HCT116 (cell line): ENCODE measurements around the gene NT5E. TPM values are rescaled to one million over a fixed set of nuclear protein-coding genes. Genes with fewer than 3 reads are reported as not detected.

ENCODE experiments used
- ATAC-seq: fragments of 200-7000 bp; cut with Tn5 transposase; 2 replicates; pipeline ENCODE4 v1.9.1; 2020; ENCODE audit warnings: mild to moderate bottlenecking, moderate library complexity
- BruUV-seq: library from RNA; stranded (reverse); fragments of 400-500 nt; replicated peaks from 2 replicates; lab custom pipeline; 2021; lab: Mats Ljungman, UMichigan
- CTCF ChIA-PET: fragments of 300-600 bp; sonication (Branson Sonifier 250); formaldehyde crosslinking; loops from one replicate; lab custom pipeline; 2021; ENCODE audit warnings: antibody characterized with exemption; lab: Charles Lee
- POLR2A ChIA-PET: fragments of 300-600, 350-600 bp; sonication (Branson Sonifier 250); formaldehyde crosslinking; loops from one replicate; lab custom pipeline; 2021; ENCODE audit warnings: antibody characterized with exemption; lab: Charles Lee
- RAD21 ChIA-PET, 2 experiments: fragments of 300-600 bp; sonication (Branson Sonifier 250); formaldehyde crosslinking; loops; one replicate each; lab custom pipeline; 2023; ENCODE audit warnings: low total read pairs in 2 of 2; ENCODE audit not compliant: uncharacterized antibody in 2 of 2, unreplicated experiment in 2 of 2, low non-redundant PET in 1 of 2; lab: Charles Lee
- DNase-seq: peaks from one replicate; pipeline ENCODE4 v3.0.0-alpha.2; 2010; ENCODE audit warnings: low read depth, low spot score
- H2AFZ ChIP-seq: fragments of 200-600 bp; shearing (Covaris generic), sonication (generic); 2 replicates; pipeline ENCODE4 v1.6.1; 2017; ENCODE audit warnings: low read depth, mixed run types, mixed read lengths, antibody characterized with exemption, low read length; ENCODE audit not compliant: poor library complexity, severe bottlenecking
- H3K27ac ChIP-seq: 2 replicates; pipeline ENCODE4 v1.5.1; 2012; ENCODE audit warnings: low read depth, low read length
- H3K27me3 ChIP-seq: fragments of 200-600 bp; sonication (generic); 2 replicates; pipeline ENCODE4 v1.6.1; 2016; ENCODE audit warnings: mixed run types, low read length, mixed read lengths; ENCODE audit not compliant: insufficient read depth
- H3K36me3 ChIP-seq, 2 experiments: fragments of 200-500 bp in 1 of 2; fragments of 200-600 bp in 1 of 2; sonication (Bioruptor generic) in 1 of 2; sonication (generic) in 1 of 2; 2 replicates each; pipeline versions ENCODE4 v1.5.1 to v1.6.1; 2014 to 2016; ENCODE audit warnings: low read length in 2 of 2, inconsistent platforms in 1 of 2, mixed read lengths in 1 of 2, mixed run types in 1 of 2; ENCODE audit not compliant: insufficient read depth in 2 of 2, control insufficient read depth in 1 of 2
- H3K4me1 ChIP-seq, 2 experiments: fragments of 200-600 bp in 1 of 2; sonication (generic) in 1 of 2; 2 replicates each; pipeline versions ENCODE4 v1.5.1 to v1.6.1; 2012 to 2017; ENCODE audit warnings: low read length in 2 of 2, inconsistent platforms in 1 of 2, mild to moderate bottlenecking in 1 of 2, mixed read lengths in 1 of 2, mixed run types in 1 of 2, moderate library complexity in 1 of 2; ENCODE audit not compliant: insufficient read depth in 2 of 2, control insufficient read depth in 1 of 2
- H3K4me2 ChIP-seq: fragments of 200-600 bp; sonication (generic); 2 replicates; pipeline ENCODE4 v1.6.1; 2017; ENCODE audit warnings: mixed run types, low read length, mixed read lengths
- H3K4me3 ChIP-seq, 2 experiments: fragments of 200-600 bp in 1 of 2; sonication (generic) in 1 of 2; replicated peaks in 1 of 2; 2 replicates each; pipeline ENCODE4 v1.5.1; 2011 to 2016; ENCODE audit warnings: low read length in 2 of 2, control low read depth in 1 of 2, low read depth in 1 of 2, mild to moderate bottlenecking in 1 of 2, mixed read lengths in 1 of 2, mixed run types in 1 of 2
- H3K79me2 ChIP-seq: fragments of 200-600 bp; sonication (generic); 2 replicates; pipeline ENCODE4 v1.6.1; 2017; ENCODE audit warnings: mild to moderate bottlenecking, mixed run types, low read length, moderate library complexity, mixed read lengths; ENCODE audit not compliant: insufficient read depth
- H3K9ac ChIP-seq: fragments of 200-600 bp; sonication (generic); 2 replicates; pipeline ENCODE4 v1.6.1; 2016; ENCODE audit warnings: low read length, mixed read lengths
- H3K9me2 ChIP-seq: fragments of 200-600 bp; sonication (generic), shearing (Covaris generic); 2 replicates; pipeline ENCODE4 v1.6.1; 2017; ENCODE audit warnings: mixed run types, mild to moderate bottlenecking, moderate library complexity; ENCODE audit not compliant: insufficient read depth
- H3K9me3 ChIP-seq, 2 experiments: fragments of 200-500 bp in 1 of 2; fragments of 200-600 bp in 1 of 2; sonication (Bioruptor generic) in 1 of 2; sonication (generic) in 1 of 2; 2 replicates each; pipeline ENCODE4 v1.6.1; 2014 to 2017; ENCODE audit warnings: low read length in 2 of 2, mixed read lengths in 2 of 2, inconsistent platforms in 1 of 2, low read depth in 1 of 2, mild to moderate bottlenecking in 1 of 2, mixed run types in 1 of 2, moderate library complexity in 1 of 2; ENCODE audit not compliant: control insufficient read depth in 1 of 2, insufficient read depth in 1 of 2
- H4K20me1 ChIP-seq: fragments of 200-600 bp; sonication (generic), shearing (Covaris generic); 2 replicates; pipeline ENCODE4 v1.6.1; 2017; ENCODE audit warnings: mixed run types, mild to moderate bottlenecking, moderate library complexity; ENCODE audit not compliant: insufficient read depth
- CTCF ChIP-seq, 3 experiments: fragments of 200-600 bp in 1 of 3; sonication (generic) in 1 of 3; IDR thresholded peaks in 2 of 3; conservative IDR thresholded peaks in 1 of 3; 2 replicates each; pipeline ENCODE4 v1.5.1; 2012 to 2017; ENCODE audit warnings: low read depth in 2 of 3, low read length in 2 of 3, antibody characterized with exemption in 1 of 3, borderline replicate concordance in 1 of 3, control low read depth in 1 of 3, mild to moderate bottlenecking in 1 of 3, mixed read lengths in 1 of 3, mixed run types in 1 of 3, moderate library complexity in 1 of 3; ENCODE audit not compliant: insufficient read depth in 1 of 3
- ELF1 ChIP-seq: IDR thresholded peaks from 2 replicates; pipeline ENCODE4 v1.6.1; 2012; ENCODE audit warnings: low read depth, borderline replicate concordance
- JUND ChIP-seq: IDR thresholded peaks from 2 replicates; pipeline ENCODE4 v1.6.1; 2012
- SIN3A ChIP-seq: IDR thresholded peaks from 2 replicates; pipeline ENCODE4 v1.6.1; 2012; ENCODE audit warnings: low read depth
- TCF7L2 ChIP-seq: IDR thresholded peaks from 2 replicates; pipeline ENCODE4 v1.7.0; 2011; ENCODE audit warnings: borderline replicate concordance, inconsistent platforms; ENCODE audit not compliant: insufficient read depth, insufficient read length; ENCODE audit errors: extremely low read depth
- intact Hi-C: fragments of 100-400 bp; cut with micrococcal nuclease; formaldehyde crosslinking; loops from 2 replicates; pipeline ENCODE4 v1.10.0; 2022
- total RNA-seq: library from RNA; stranded (reverse); gene quantifications from one replicate; pipeline ENCODE4 v1.2.1, GENCODE V29; 2021; ENCODE audit not compliant: unreplicated experiment

Gene NT5E
- total RNA-seq, 1 experiment from 2014 or later: 68.2 TPM

- DNase-seq (no peak), ATAC-seq (no peak)
- Histone ChIP-seq H3K4me3 (no peak overlapping the region), H3K27me3 (no peaks in the 10 kb centered on the region), H3K4me1 (peaks cover 53 to 100% of the 10 kb centered on the region in 2 experiments), H3K36me3 (no peaks in the 10 kb centered on the region), H3K9me3 (no peaks in the 10 kb centered on the region), H2AFZ (no peak overlapping the region), H3K27ac (no peak overlapping the region), H3K4me2 (peak overlapping the region; percentile 50), H3K9ac (peak overlapping the region; percentile 13), H3K79me2 (peaks cover 36% of the 10 kb centered on the region), H4K20me1 (no peaks in the 10 kb centered on the region), H3K9me2 (no peaks in the 10 kb centered on the region)
- POLR2A ChIA-PET: interaction anchor here (1.0 to 2.8 kb wide), 3 partner anchors 11 to 136 kb away, joined by 3 to 15 read pairs (median 7); partner anchors contain the start of gene NT5E
- intact Hi-C loops: loop anchor here (10.0 kb wide), 1 partner anchor 214 kb away; no protein-coding TSS in a partner anchor
- no peak for TF ChIP-seq SIN3A
- TF ChIP-seq CTCF (IDR thresholded peaks at IDR 0.05 in 2 of 3, conservative IDR thresholded peaks at IDR 0.05 in 1 of 3; ENCODE audit: borderline replicate concordance in 1 of 3, insufficient read depth in 1 of 3, low read depth in 2 of 3, low read length in 2 of 3): peak in 1 of 3 experiments; percentile 34; a peak in 1 of 6 replicates
- no peak for TF ChIP-seq JUND
- no peak for TF ChIP-seq ELF1
- no peak for TF ChIP-seq TCF7L2
- RAD21 ChIA-PET: no interaction called here
- CTCF ChIA-PET: interaction anchor here (1.8 to 3.4 kb wide), 2 partner anchors 22 to 23 kb away, joined by 5 to 15 read pairs; no protein-coding TSS in a partner anchor
- no TSS peak for BruUV-seq
These were observed 10.5 kb downstream of the NT5E start for GRCh38 chr6:85460154-85460920.
